H1 (cell line): ENCODE measurements around the gene ERCC6L. TPM values are rescaled to one million over a fixed set of nuclear protein-coding genes. Genes with fewer than 3 reads are reported as not detected.

Experiments
- CTCF ChIA-PET: fragments of 300-600 bp; sonication (Branson Sonifier 250); formaldehyde crosslinking; loops from one replicate; lab custom pipeline; 2021; ENCODE audit not compliant: partially characterized antibody; lab: Charles Lee
- POLR2A ChIA-PET: fragments of 300-600 bp; sonication (Branson Sonifier 250); formaldehyde crosslinking; loops from one replicate; lab custom pipeline; 2021; ENCODE audit warnings: inconsistent platforms; ENCODE audit not compliant: partially characterized antibody; lab: Charles Lee
- DNase-seq, 2 experiments: peaks; one replicate each; pipeline versions ENCODE4 v3.0.0 to v3.0.0-alpha.2; 2010 to 2022; ENCODE audit warnings: low spot score in 2 of 2, low read depth in 1 of 2, mixed read lengths in 1 of 2
- FAIRE-seq: peaks from 2 replicates; lab custom pipeline; 2011; peaks lifted over from hg19 to GRCh38; lab: Jason Lieb, UNC
- H2AFZ ChIP-seq: 2 replicates; pipeline ENCODE4 v1.8.1; 2012; ENCODE audit warnings: low read length, inconsistent platforms
- H2AK5ac ChIP-seq: 2 replicates; pipeline ENCODE4 v1.6.1; 2013; ENCODE audit warnings: low read depth, low read length
- H2BK120ac ChIP-seq: replicated peaks from 2 replicates; pipeline ENCODE3; 2013; ENCODE audit warnings: low read depth, low read length, inconsistent platforms
- H2BK12ac ChIP-seq: 2 replicates; pipeline ENCODE4 v1.6.1; 2013; ENCODE audit warnings: low read depth, low read length
- H2BK15ac ChIP-seq: 2 replicates; pipeline ENCODE4 v1.6.1; 2013; ENCODE audit warnings: low read length
- H2BK20ac ChIP-seq: 2 replicates; pipeline ENCODE4 v1.6.1; 2013; ENCODE audit warnings: low read length
- H2BK5ac ChIP-seq: 2 replicates; pipeline ENCODE4 v1.6.1; 2013; ENCODE audit warnings: low read depth, low read length
- H3K14ac ChIP-seq: 2 replicates; pipeline ENCODE4 v1.6.1; 2013; ENCODE audit warnings: inconsistent platforms; ENCODE audit not compliant: insufficient read length
- H3K18ac ChIP-seq: 2 replicates; pipeline ENCODE4 v1.6.1; 2013; ENCODE audit warnings: low read length; ENCODE audit errors: extremely low read depth
- H3K23ac ChIP-seq: 2 replicates; pipeline ENCODE4 v1.6.1; 2013; ENCODE audit warnings: inconsistent platforms; ENCODE audit not compliant: insufficient read length
- H3K23me2 ChIP-seq: 2 replicates; pipeline ENCODE4 v1.6.1; 2013; ENCODE audit warnings: low read depth, low read length
- H3K27ac ChIP-seq: 2 replicates; pipeline ENCODE4 v1.6.1; 2011; ENCODE audit warnings: low read depth, low read length, inconsistent platforms
- H3K27me3 ChIP-seq, 4 experiments: replicated peaks in 1 of 4; 1 replicate in 1 of 4; 2 replicates in 3 of 4; pipeline versions ENCODE4 v1.6.1 to v1.8.1; 2011 to 2013; ENCODE audit warnings: low read length in 3 of 4, mild to moderate bottlenecking in 3 of 4, inconsistent platforms in 2 of 4, mixed read lengths in 2 of 4, moderate library complexity in 1 of 4; ENCODE audit not compliant: control insufficient read depth in 3 of 4, insufficient read depth in 3 of 4; ENCODE audit errors: extremely low read depth in 1 of 4
- H3K36me3 ChIP-seq, 4 experiments: 2 replicates each; pipeline versions ENCODE4 v1.6.1 to v1.8.1; 2011 to 2013; ENCODE audit warnings: mild to moderate bottlenecking in 4 of 4, low read length in 3 of 4, moderate library complexity in 2 of 4, control low read depth in 1 of 4, inconsistent platforms in 1 of 4; ENCODE audit not compliant: insufficient read depth in 4 of 4, control insufficient read depth in 2 of 4
- H3K4ac ChIP-seq: replicated peaks from 2 replicates; pipeline ENCODE3; 2013; ENCODE audit warnings: low read length, low read depth, mixed read lengths, inconsistent platforms; ENCODE audit not compliant: insufficient read length
- H3K4me1 ChIP-seq, 4 experiments: replicated peaks in 1 of 4; 1 replicate in 1 of 4; 2 replicates in 3 of 4; pipeline versions ENCODE4 v1.6.1 to v1.8.1; 2011 to 2013; ENCODE audit warnings: low read length in 3 of 4, inconsistent platforms in 2 of 4, mixed read lengths in 1 of 4; ENCODE audit not compliant: insufficient read depth in 4 of 4, control insufficient read depth in 3 of 4
- H3K4me2 ChIP-seq, 2 experiments: 2 replicates each; pipeline versions ENCODE4 v1.6.1 to v1.8.1; 2011 to 2013; ENCODE audit warnings: low read depth in 2 of 2, low read length in 2 of 2, control low read depth in 1 of 2, inconsistent platforms in 1 of 2, mild to moderate bottlenecking in 1 of 2; ENCODE audit not compliant: insufficient read depth in 1 of 2
- H3K4me3 ChIP-seq, 4 experiments: fragments of 200-600, 300-600 bp in 1 of 4; sonication (generic), shearing (Covaris generic), sonication (Bioruptor Twin) in 1 of 4; 2 replicates each; pipeline versions ENCODE4 v1.5.1 to v1.8.1; 2011 to 2016; ENCODE audit warnings: low read length in 4 of 4, low read depth in 3 of 4, control low read depth in 2 of 4, inconsistent platforms in 2 of 4, mild to moderate bottlenecking in 2 of 4, mixed read lengths in 1 of 4, moderate library complexity in 1 of 4; ENCODE audit not compliant: insufficient read depth in 2 of 4; ENCODE audit errors: extremely low read depth in 1 of 4
- H3K56ac ChIP-seq: replicated peaks from 2 replicates; pipeline ENCODE3; 2013; ENCODE audit warnings: low read depth, mild to moderate bottlenecking, mixed read lengths, low read length, inconsistent platforms; ENCODE audit not compliant: insufficient read length
- H3K79me1 ChIP-seq: 2 replicates; pipeline ENCODE4 v1.6.1; 2013; ENCODE audit warnings: low read depth, low read length, control low read depth
- H3K79me2 ChIP-seq, 2 experiments: 2 replicates each; pipeline versions ENCODE4 v1.6.1 to v1.8.1; 2012 to 2013; ENCODE audit warnings: low read length in 2 of 2, mild to moderate bottlenecking in 2 of 2, inconsistent platforms in 1 of 2; ENCODE audit not compliant: insufficient read depth in 2 of 2, control insufficient read depth in 1 of 2
- H3K9ac ChIP-seq, 4 experiments: replicated peaks in 1 of 4; 1 replicate in 1 of 4; 2 replicates in 3 of 4; pipeline versions ENCODE4 v1.6.1 to v1.8.1; 2011 to 2013; ENCODE audit warnings: low read depth in 3 of 4, low read length in 3 of 4, control low read depth in 2 of 4, mild to moderate bottlenecking in 2 of 4, moderate library complexity in 2 of 4, inconsistent platforms in 1 of 4; ENCODE audit errors: extremely low read depth in 1 of 4
- H3K9me3 ChIP-seq, 2 experiments: 2 replicates each; pipeline versions ENCODE4 v1.6.1 to v1.8.1; 2012 to 2013; ENCODE audit warnings: mild to moderate bottlenecking in 2 of 2, moderate library complexity in 2 of 2, control low read depth in 1 of 2, inconsistent platforms in 1 of 2, low read depth in 1 of 2, low read length in 1 of 2, mixed read lengths in 1 of 2; ENCODE audit not compliant: insufficient read depth in 2 of 2
- H4K20me1 ChIP-seq, 2 experiments: replicated peaks in 1 of 2; 2 replicates each; pipeline versions ENCODE3 to v1.8.1; 2011 to 2013; ENCODE audit warnings: inconsistent platforms in 2 of 2, low read length in 2 of 2, mild to moderate bottlenecking in 1 of 2; ENCODE audit not compliant: insufficient read depth in 2 of 2, control insufficient read depth in 1 of 2
- H4K5ac ChIP-seq: 2 replicates; pipeline ENCODE4 v1.6.1; 2013; ENCODE audit warnings: low read length, low read depth, mixed read lengths, inconsistent platforms; ENCODE audit not compliant: insufficient read length
- H4K8ac ChIP-seq: 2 replicates; pipeline ENCODE4 v1.8.0; 2013; ENCODE audit warnings: mild to moderate bottlenecking, moderate library complexity, low read length, inconsistent platforms; ENCODE audit not compliant: insufficient read depth; ENCODE audit errors: extremely low read depth
- H4K91ac ChIP-seq: replicated peaks from 2 replicates; pipeline ENCODE3; 2013; ENCODE audit warnings: low read length, mixed read lengths, inconsistent platforms; ENCODE audit not compliant: insufficient read length
- BRCA1 ChIP-seq: IDR thresholded peaks from 2 replicates; pipeline ENCODE4 v1.6.1; 2012; ENCODE audit warnings: low read depth, low read length, improper control_type of control experiment
- CHD2 ChIP-seq: IDR thresholded peaks from 2 replicates; pipeline ENCODE4 v1.6.1; 2012; ENCODE audit warnings: low read length, improper control_type of control experiment
- EP300 ChIP-seq, 2 experiments: IDR thresholded peaks; 1 replicate in 1 of 2; 2 replicates in 1 of 2; pipeline ENCODE4 v1.6.1; 2011 to 2012; ENCODE audit warnings: low read depth in 2 of 2, low read length in 2 of 2, mild to moderate bottlenecking in 2 of 2, borderline replicate concordance in 1 of 2, inconsistent platforms in 1 of 2, moderate library complexity in 1 of 2
- GTF2F1 ChIP-seq: IDR thresholded peaks from 2 replicates; pipeline ENCODE4 v1.6.1; 2012; ENCODE audit warnings: low read depth, low read length, improper control_type of control experiment, borderline replicate concordance
- KDM1A ChIP-seq: fragments of 200-600, 300-600 bp; sonication (generic); IDR thresholded peaks from 2 replicates; pipeline ENCODE4 v1.7.1; 2016; ENCODE audit warnings: mild to moderate bottlenecking, low read length, borderline replicate concordance
- KDM5A ChIP-seq: fragments of 200-600 bp; IDR thresholded peaks from 2 replicates; pipeline ENCODE4 v1.7.1; 2012; ENCODE audit warnings: mild to moderate bottlenecking, low read length, inconsistent platforms, mixed read lengths
- POU5F1 ChIP-seq: IDR thresholded peaks from 2 replicates; pipeline ENCODE4 v1.6.1; 2011; ENCODE audit warnings: low read depth, mild to moderate bottlenecking, low read length, moderate library complexity
- RXRA ChIP-seq: IDR thresholded peaks from 2 replicates; pipeline ENCODE4 v1.6.1; 2011; ENCODE audit warnings: low read depth, mild to moderate bottlenecking, low read length, moderate library complexity; ENCODE audit not compliant: insufficient read depth
- SUZ12 ChIP-seq: fragments of 200-600 bp; sonication (generic); IDR thresholded peaks from 2 replicates; pipeline ENCODE4 v1.6.1; 2012; ENCODE audit warnings: mild to moderate bottlenecking, inconsistent platforms, low read length, moderate library complexity, mixed read lengths
- WGBS, 2 experiments: shearing (Covaris generic) in 1 of 2; methylation state at CpG; one replicate each; pipeline versions ENCODE4 v1.1.6 to v1.1.7; 2013 to 2015; ENCODE audit warnings: low lambda C conversion rate in 2 of 2, mixed read lengths in 2 of 2, inconsistent platforms in 1 of 2, low coverage in 1 of 2, missing lambda C conversion rate in 1 of 2; ENCODE audit not compliant: insufficient replicate concordance in 2 of 2, insufficient coverage in 1 of 2, insufficient read length in 1 of 2; ENCODE audit errors: extremely low coverage in 1 of 2, missing lambda C conversion rate in 1 of 2; 5-methylcytosine and 5-hydroxymethylcytosine counted together
- polyA plus RNA-seq, 7 experiments: library from polyadenylated mRNA; depleted of rRNA in 3 of 7; stranded (reverse) in 5 of 7; unstranded in 2 of 7; fragments of >200 nt in 5 of 7; fragments of 200-250 nt in 2 of 7; gene quantifications; 1 replicate in 5 of 7; 2 replicates in 1 of 7; 4 replicates in 1 of 7; pipeline versions ENCODE4 v1.2.1 to v1.2.3, GENCODE V29; 2011 to 2013; ENCODE audit warnings: missing spikeins in 2 of 7, mixed read lengths in 2 of 7
- total RNA-seq: library from RNA; stranded (reverse); fragmentation: NEBNext Ultra II Directional; extraction: Animal tissue kit (Norgen Biotek cat#: 25700); gene quantifications from 2 replicates; pipeline ENCODE4 v1.2.1, GENCODE V29; 2021

ERCC6L gene
- total and polyA plus RNA-seq, 2 of the 8 experiments (the other 6 are each of a cell fraction or from before 2014, with no cell fraction given) = 4.0 to 23.9 TPM

DNA sequence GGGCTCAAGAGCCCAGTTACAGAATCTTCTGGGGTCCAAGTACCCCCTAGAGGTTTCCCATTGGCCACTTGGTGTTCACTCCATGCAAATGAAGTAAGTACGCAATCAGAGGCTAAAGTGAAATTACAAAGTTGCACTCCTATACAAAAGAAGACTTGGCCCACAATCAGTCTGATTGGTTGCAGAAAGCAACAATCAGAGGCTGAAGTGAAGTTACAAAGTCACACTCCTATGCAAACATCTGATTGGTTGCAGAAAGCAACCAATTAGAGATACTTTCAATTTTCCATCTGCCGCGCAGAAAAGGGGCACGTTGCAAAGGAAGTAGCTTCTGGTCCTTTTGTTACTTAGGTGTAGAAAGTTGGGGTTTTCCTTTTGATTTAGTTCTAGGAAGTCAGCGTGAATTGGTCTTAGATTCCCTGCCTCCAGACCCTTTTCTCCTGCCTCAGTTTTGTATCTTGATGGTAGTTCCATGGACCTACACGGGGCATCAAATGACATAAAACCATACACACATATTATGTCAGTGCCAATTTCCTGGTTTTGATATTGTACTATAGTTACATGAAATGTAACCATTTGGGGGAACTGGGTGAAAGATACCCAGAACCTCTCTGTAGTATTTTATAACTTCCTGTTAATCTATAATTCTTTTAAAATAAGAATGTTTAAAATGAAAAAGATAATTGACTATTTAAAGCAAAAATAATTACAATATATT lies 69.7 kb downstream of the ERCC6L start:
- H3K27ac ChIP-seq = no peak overlapping the region
- no peaks in the 10 kb centered on the region for H3K79me1 ChIP-seq
- DNase-seq (no peak), FAIRE-seq (no peak)
- H2BK20ac ChIP-seq = no peak overlapping the region
- no peaks in the 10 kb centered on the region for H3K27me3 ChIP-seq
- no peak overlapping the region for H3K14ac ChIP-seq
- H4K91ac ChIP-seq = no peak overlapping the region
- no peak overlapping the region for H3K56ac ChIP-seq
- H2AFZ ChIP-seq = no peak overlapping the region
- no peak overlapping the region for H3K4ac ChIP-seq
- no peak overlapping the region for H2AK5ac ChIP-seq
- no peak overlapping the region for H3K4me3 ChIP-seq
- no peak overlapping the region for H2BK120ac ChIP-seq
- ChIA-PET POLR2A (no interaction called here), CTCF (no interaction called here)
- H4K20me1 ChIP-seq = no peaks in the 10 kb centered on the region
- no peak overlapping the region for H3K9ac ChIP-seq
- H3K18ac ChIP-seq = no peak overlapping the region
- H2BK15ac ChIP-seq = no peak overlapping the region
- H2BK12ac ChIP-seq = no peak overlapping the region
- H4K8ac ChIP-seq = no peak overlapping the region
- H3K9me3 ChIP-seq = no peaks in the 10 kb centered on the region
- H3K4me2 ChIP-seq = no peak overlapping the region
- no peaks in the 10 kb centered on the region for H3K79me2 ChIP-seq
- H2BK5ac ChIP-seq = no peak overlapping the region
- H3K23ac ChIP-seq = no peak overlapping the region
- no peaks in the 10 kb centered on the region for H3K23me2 ChIP-seq
- H3K4me1 ChIP-seq = no peaks in the 10 kb centered on the region
- no peaks in the 10 kb centered on the region for H3K36me3 ChIP-seq
- WGBS, 2 experiments = 85% methylated on average over 3 of the region's 6 CpGs; no CpG with 5 or more reads in 1 of the 2 experiments
- H4K5ac ChIP-seq = no peak overlapping the region
- no peak for TF ChIP-seq POU5F1
- TF ChIP-seq KDM1A = no peak
- TF ChIP-seq RXRA = no peak
- no peak for TF ChIP-seq BRCA1
- no peak for TF ChIP-seq GTF2F1
- TF ChIP-seq EP300 (IDR thresholded peaks at IDR 0.05; ENCODE audit: borderline replicate concordance in 1 of 2, low read depth in 2 of 2, low read length in 2 of 2) = no peak
- TF ChIP-seq SUZ12 = no peak
- TF ChIP-seq KDM5A = no peak
- no peak for TF ChIP-seq CHD2
